HL-60 (cell line): Measurements from ENCODE around the gene NUMB.

Source experiments
- GABPA ChIP-seq: IDR thresholded peaks from 2 replicates; pipeline ENCODE4 v1.6.1; 2012; ENCODE audit warnings: low read depth
- POLR2AphosphoS5 ChIP-seq: IDR thresholded peaks from 2 replicates; pipeline ENCODE4 v1.6.1; 2012; ENCODE audit warnings: low read depth
- TF ChIP-seq, protein P1 (sequence below): IDR thresholded peaks from one replicate; pipeline ENCODE4 v1.5.1; 2011; ENCODE audit warnings: low read length, control low read depth, inconsistent platforms; ENCODE audit not compliant: insufficient read depth
- TF ChIP-seq, protein P2 (sequence below): IDR thresholded peaks from 2 replicates; pipeline ENCODE4 v1.6.1; 2012; ENCODE audit warnings: low read depth; ENCODE audit not compliant: insufficient replicate concordance

DNA sequence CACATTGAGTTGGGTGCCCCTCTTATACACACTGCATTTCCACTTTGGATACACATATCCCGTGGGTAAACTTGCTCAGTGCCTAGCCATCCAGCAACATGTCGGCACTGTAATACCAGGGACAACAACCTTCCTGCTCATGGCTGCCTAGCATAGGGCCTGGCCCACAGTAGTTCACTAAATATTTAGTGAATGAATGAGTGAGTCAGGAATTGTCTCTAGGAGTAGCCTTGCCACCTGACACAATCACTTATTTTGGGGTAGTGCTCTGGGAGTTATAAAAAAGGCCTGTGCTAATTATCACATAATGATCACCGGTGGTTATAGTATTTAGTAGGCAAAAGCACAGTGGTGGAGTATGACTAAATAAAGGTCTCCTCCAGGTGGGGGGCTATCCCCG lies 8.5 kb upstream of the NUMB start:
- TF ChIP-seq, protein P1, sequence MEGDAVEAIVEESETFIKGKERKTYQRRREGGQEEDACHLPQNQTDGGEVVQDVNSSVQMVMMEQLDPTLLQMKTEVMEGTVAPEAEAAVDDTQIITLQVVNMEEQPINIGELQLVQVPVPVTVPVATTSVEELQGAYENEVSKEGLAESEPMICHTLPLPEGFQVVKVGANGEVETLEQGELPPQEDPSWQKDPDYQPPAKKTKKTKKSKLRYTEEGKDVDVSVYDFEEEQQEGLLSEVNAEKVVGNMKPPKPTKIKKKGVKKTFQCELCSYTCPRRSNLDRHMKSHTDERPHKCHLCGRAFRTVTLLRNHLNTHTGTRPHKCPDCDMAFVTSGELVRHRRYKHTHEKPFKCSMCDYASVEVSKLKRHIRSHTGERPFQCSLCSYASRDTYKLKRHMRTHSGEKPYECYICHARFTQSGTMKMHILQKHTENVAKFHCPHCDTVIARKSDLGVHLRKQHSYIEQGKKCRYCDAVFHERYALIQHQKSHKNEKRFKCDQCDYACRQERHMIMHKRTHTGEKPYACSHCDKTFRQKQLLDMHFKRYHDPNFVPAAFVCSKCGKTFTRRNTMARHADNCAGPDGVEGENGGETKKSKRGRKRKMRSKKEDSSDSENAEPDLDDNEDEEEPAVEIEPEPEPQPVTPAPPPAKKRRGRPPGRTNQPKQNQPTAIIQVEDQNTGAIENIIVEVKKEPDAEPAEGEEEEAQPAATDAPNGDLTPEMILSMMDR, result no peak
- TF ChIP-seq POLR2AphosphoS5 (no peak), GABPA (no peak)
- TF ChIP-seq, protein P2, sequence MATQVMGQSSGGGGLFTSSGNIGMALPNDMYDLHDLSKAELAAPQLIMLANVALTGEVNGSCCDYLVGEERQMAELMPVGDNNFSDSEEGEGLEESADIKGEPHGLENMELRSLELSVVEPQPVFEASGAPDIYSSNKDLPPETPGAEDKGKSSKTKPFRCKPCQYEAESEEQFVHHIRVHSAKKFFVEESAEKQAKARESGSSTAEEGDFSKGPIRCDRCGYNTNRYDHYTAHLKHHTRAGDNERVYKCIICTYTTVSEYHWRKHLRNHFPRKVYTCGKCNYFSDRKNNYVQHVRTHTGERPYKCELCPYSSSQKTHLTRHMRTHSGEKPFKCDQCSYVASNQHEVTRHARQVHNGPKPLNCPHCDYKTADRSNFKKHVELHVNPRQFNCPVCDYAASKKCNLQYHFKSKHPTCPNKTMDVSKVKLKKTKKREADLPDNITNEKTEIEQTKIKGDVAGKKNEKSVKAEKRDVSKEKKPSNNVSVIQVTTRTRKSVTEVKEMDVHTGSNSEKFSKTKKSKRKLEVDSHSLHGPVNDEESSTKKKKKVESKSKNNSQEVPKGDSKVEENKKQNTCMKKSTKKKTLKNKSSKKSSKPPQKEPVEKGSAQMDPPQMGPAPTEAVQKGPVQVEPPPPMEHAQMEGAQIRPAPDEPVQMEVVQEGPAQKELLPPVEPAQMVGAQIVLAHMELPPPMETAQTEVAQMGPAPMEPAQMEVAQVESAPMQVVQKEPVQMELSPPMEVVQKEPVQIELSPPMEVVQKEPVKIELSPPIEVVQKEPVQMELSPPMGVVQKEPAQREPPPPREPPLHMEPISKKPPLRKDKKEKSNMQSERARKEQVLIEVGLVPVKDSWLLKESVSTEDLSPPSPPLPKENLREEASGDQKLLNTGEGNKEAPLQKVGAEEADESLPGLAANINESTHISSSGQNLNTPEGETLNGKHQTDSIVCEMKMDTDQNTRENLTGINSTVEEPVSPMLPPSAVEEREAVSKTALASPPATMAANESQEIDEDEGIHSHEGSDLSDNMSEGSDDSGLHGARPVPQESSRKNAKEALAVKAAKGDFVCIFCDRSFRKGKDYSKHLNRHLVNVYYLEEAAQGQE, result no peak
